Neural progenitor cell (in vitro differentiated cells): ENCODE results near the gene MIF. TPM values are rescaled to one million over a fixed set of nuclear protein-coding genes. Genes with fewer than 3 reads are reported as not detected.

Experiments
- DNase-seq: peaks from one replicate; pipeline ENCODE4 v3.0.0-alpha.2; 2016; ENCODE audit warnings: low spot score
- H2AFZ ChIP-seq: fragments of 200-600 bp; sonication (generic); replicated peaks from 2 replicates; pipeline ENCODE4 v1.6.1; 2016; ENCODE audit warnings: antibody characterized with exemption
- H3F3A ChIP-seq: fragments of 200-600 bp; sonication (generic); 2 replicates; pipeline ENCODE4 v1.6.1; 2016; ENCODE audit warnings: antibody characterized with exemption, low read depth
- H3K27ac ChIP-seq: fragments of 200-600 bp; sonication (generic); 2 replicates; pipeline ENCODE4 v1.5.1; 2016; ENCODE audit warnings: mild to moderate bottlenecking
- H3K27me3 ChIP-seq: fragments of 200-600 bp; sonication (generic); 2 replicates; pipeline ENCODE4 v1.6.1; 2016; ENCODE audit warnings: mild to moderate bottlenecking, moderate library complexity
- H3K36me3 ChIP-seq: fragments of 200-600 bp; sonication (generic); 2 replicates; pipeline ENCODE4 v1.5.1; 2016
- H3K4me1 ChIP-seq: fragments of 200-600 bp; sonication (generic); 2 replicates; pipeline ENCODE4 v1.6.1; 2016; ENCODE audit warnings: mixed run types
- H3K4me2 ChIP-seq: fragments of 200-600 bp; sonication (generic); 2 replicates; pipeline ENCODE4 v1.6.1; 2016
- H3K4me3 ChIP-seq: fragments of 200-600 bp; sonication (generic); 2 replicates; pipeline ENCODE4 v1.5.1; 2016
- H3K79me2 ChIP-seq: fragments of 200-600 bp; sonication (generic); 2 replicates; pipeline ENCODE4 v1.6.1; 2016; ENCODE audit warnings: low read depth
- H3K9ac ChIP-seq: fragments of 200-600 bp; sonication (generic); 2 replicates; pipeline ENCODE4 v1.6.1; 2016
- H3K9me3 ChIP-seq: fragments of 200-600 bp; sonication (generic); 2 replicates; pipeline ENCODE4 v1.5.1; 2016; ENCODE audit warnings: low read depth
- H4K20me1 ChIP-seq: fragments of 200-600 bp; sonication (generic); 2 replicates; pipeline ENCODE4 v1.6.1; 2016; ENCODE audit warnings: low read depth
- H3K27ac Mint-ChIP-seq: 3 replicates; pipeline ENCODE4 v1.8.0; 2021; ENCODE audit warnings: mixed read lengths
- H3K27me3 Mint-ChIP-seq: 2 replicates; pipeline ENCODE4 v1.8.0; 2022; ENCODE audit warnings: low read depth, mild to moderate bottlenecking, inconsistent platforms, moderate library complexity, mixed read lengths; ENCODE audit not compliant: insufficient read depth
- H3K36me3 Mint-ChIP-seq: 3 replicates; pipeline ENCODE4 v1.8.0; 2021; ENCODE audit warnings: mixed read lengths
- H3K4me1 Mint-ChIP-seq: 3 replicates; pipeline ENCODE4 v1.8.0; 2021; ENCODE audit warnings: mixed read lengths
- H3K4me3 Mint-ChIP-seq: 3 replicates; pipeline ENCODE4 v1.8.0; 2021; ENCODE audit warnings: mild to moderate bottlenecking, moderate library complexity, mixed read lengths
- H3K9me3 Mint-ChIP-seq: 3 replicates; pipeline ENCODE4 v1.8.0; 2020; ENCODE audit warnings: mixed read lengths
- EZH2 ChIP-seq: fragments of 200-600 bp; sonication (generic); IDR thresholded peaks from 2 replicates; pipeline ENCODE4 v1.6.1; 2017; ENCODE audit warnings: antibody characterized with exemption, mild to moderate bottlenecking, moderate library complexity
- EZH2phosphoT487 ChIP-seq: fragments of 200-600 bp; sonication (generic); IDR thresholded peaks from 2 replicates; pipeline ENCODE4 v1.6.1; 2017; ENCODE audit warnings: antibody characterized with exemption
- total RNA-seq: library from RNA; depleted of rRNA; stranded (reverse); fragments of >200 nt; gene quantifications from 2 replicates; pipeline ENCODE4 v1.2.3, GENCODE V29; 2015; ENCODE audit warnings: low replicate concordance
- TF ChIP-seq, protein P1 (sequence below): fragments of 200-600 bp; sonication (generic); IDR thresholded peaks from 2 replicates; pipeline ENCODE4 v1.5.1; 2017; ENCODE audit warnings: antibody characterized with exemption, mild to moderate bottlenecking

The MIF gene
- total RNA-seq, 1 donor from 2014 or later = 132 TPM

DNA sequence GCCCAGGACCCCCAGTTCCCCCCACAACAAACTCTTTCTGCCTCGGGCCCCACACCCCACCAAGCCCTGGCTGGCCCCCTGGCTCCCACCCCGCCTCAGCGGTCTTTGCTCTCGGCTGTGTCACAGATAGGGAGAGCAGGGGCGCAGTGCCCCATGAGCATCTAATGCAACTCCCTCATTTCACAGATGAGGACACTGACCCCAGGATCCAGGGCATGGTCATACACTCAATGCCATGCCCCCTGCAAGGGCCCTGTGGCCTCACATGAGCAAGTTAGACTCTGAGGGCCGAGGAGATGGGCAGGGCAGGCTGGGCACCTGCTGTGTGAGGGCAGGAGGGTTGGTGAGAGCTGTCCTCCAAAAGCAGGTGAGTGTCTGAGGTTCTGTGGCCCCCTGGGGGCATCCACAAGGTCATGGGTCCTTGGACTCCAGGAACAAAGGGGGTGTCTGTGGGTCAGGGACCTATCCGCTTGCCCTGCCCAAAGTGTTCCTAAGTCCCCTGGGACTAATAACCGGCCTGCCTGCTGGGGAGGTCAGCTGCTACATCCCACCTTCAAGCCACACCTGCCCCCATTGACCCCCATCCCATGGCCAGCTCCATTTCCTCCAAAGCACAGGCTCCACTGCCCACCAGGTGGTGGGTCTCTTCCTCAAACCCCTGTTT, 2.5 kb downstream of the MIF start:
- Mint-ChIP-seq H3K27ac (no peak overlapping the region), H3K36me3 (peaks cover 31% of the 10 kb centered on the region), H3K9me3 (peaks cover 3% of the 10 kb centered on the region), H3K27me3 (peaks cover 11% of the 10 kb centered on the region), H3K4me3 (peak overlapping the region; percentile 69), H3K4me1 (peaks cover 34% of the 10 kb centered on the region)
- peaks cover 19% of the 10 kb centered on the region for H3K4me1 ChIP-seq
- no peak overlapping the region for H3K9ac ChIP-seq
- no peak overlapping the region for H3K27ac ChIP-seq
- TF ChIP-seq EZH2 (no peak), EZH2phosphoT487 (no peak)
- TF ChIP-seq, protein P1, sequence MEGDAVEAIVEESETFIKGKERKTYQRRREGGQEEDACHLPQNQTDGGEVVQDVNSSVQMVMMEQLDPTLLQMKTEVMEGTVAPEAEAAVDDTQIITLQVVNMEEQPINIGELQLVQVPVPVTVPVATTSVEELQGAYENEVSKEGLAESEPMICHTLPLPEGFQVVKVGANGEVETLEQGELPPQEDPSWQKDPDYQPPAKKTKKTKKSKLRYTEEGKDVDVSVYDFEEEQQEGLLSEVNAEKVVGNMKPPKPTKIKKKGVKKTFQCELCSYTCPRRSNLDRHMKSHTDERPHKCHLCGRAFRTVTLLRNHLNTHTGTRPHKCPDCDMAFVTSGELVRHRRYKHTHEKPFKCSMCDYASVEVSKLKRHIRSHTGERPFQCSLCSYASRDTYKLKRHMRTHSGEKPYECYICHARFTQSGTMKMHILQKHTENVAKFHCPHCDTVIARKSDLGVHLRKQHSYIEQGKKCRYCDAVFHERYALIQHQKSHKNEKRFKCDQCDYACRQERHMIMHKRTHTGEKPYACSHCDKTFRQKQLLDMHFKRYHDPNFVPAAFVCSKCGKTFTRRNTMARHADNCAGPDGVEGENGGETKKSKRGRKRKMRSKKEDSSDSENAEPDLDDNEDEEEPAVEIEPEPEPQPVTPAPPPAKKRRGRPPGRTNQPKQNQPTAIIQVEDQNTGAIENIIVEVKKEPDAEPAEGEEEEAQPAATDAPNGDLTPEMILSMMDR = no peak
- H4K20me1 ChIP-seq = peaks cover 37% of the 10 kb centered on the region
- no peaks in the 10 kb centered on the region for H3K36me3 ChIP-seq
- H3K27me3 ChIP-seq = no peaks in the 10 kb centered on the region
- no peak overlapping the region for H3K4me3 ChIP-seq
- no peak overlapping the region for H2AFZ ChIP-seq
- H3K9me3 ChIP-seq = no peaks in the 10 kb centered on the region
- peaks cover 27% of the 10 kb centered on the region for H3K79me2 ChIP-seq
- DNase-seq = no peak
- no peak overlapping the region for H3K4me2 ChIP-seq
- peaks cover 58% of the 10 kb centered on the region for H3F3A ChIP-seq

DNA sequence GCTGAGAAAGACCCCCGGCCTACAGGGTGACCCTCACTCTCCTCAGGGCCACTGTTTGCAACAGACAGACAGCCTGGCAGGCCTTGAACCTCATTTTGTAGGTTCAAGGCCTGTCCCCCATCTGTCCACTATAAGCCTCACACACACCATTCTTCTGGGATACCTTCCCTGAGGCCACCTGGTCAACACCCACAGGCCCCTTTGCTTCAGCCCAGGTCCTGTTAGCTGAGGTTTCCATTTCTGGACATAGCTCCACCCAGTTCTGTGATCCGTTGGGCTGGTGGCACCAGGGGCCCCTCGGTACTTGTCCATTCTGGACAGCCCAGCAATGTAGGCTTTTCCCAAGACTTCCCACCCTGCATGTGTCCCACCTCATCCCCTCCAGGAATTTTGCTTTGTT, 3.1 kb downstream of the MIF start:
- Mint-ChIP-seq H3K4me3 (peak overlapping the region; percentile 69), H3K4me1 (peaks cover 32% of the 10 kb centered on the region), H3K9me3 (peaks cover 2% of the 10 kb centered on the region), H3K27ac (no peak overlapping the region), H3K36me3 (peaks cover 29% of the 10 kb centered on the region), H3K27me3 (peaks cover 8% of the 10 kb centered on the region)
- H3K9me3 ChIP-seq = no peaks in the 10 kb centered on the region
- H3K4me2 ChIP-seq = no peak overlapping the region
- DNase-seq = no peak
- H3K27ac ChIP-seq = no peak overlapping the region
- H3K79me2 ChIP-seq = peaks cover 27% of the 10 kb centered on the region
- no peak overlapping the region for H3K4me3 ChIP-seq
- H4K20me1 ChIP-seq = peaks cover 37% of the 10 kb centered on the region
- H3K9ac ChIP-seq = no peak overlapping the region
- H3K36me3 ChIP-seq = no peaks in the 10 kb centered on the region
- H3F3A ChIP-seq = peaks cover 58% of the 10 kb centered on the region
- H3K27me3 ChIP-seq = no peaks in the 10 kb centered on the region
- peaks cover 19% of the 10 kb centered on the region for H3K4me1 ChIP-seq
- TF ChIP-seq EZH2 (no peak), EZH2phosphoT487 (no peak)
- TF ChIP-seq, protein P1 = no peak
- no peak overlapping the region for H2AFZ ChIP-seq

DNA sequence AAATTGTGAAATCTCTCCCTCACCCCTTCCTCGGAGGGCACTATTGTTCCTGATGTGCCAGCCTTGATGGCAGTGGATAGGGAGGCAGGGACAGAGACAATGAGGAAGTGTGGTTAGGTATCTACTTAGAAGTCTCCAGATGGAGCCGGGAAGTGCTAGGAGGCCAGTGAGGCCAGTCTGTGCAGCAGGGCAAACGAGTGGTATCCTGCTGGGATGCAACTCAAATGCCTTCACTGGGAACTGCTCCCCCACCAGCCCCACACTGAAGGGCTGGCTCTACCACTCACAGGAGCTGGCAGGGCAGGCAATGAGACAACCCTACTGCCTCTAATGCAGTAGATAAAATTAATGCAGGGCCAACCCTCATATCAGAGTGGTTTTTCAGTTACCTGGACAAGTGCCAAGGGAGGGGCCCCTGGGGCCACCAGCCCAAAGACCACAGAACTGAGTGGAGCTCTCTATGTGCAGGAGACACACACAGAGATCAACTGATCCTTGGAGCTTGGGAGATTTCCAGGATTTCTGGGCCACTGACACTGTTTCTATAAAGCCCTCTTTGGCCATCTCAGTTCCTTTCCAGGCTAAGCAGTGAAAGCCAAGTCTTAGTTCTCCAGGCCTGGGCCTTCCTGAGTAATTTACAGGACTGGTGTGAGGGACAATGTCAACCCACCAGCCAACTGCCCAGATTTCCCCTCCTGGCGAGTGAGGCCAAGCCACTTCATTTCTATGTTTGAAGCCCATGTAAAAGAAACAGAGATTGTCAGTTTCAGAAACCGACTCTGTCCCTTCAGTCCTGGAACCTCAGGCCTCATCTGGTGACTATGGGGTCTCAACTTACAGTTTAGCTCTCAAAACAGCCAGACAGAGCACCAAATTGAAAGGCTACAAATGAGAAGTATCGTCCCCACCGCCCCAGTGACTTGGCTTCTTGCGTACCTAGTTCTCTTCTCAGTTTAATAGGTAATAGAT, 4.1 kb downstream of the MIF start:
- Mint-ChIP-seq H3K27ac (peak overlapping the region; percentile 2), H3K36me3 (peaks cover 29% of the 10 kb centered on the region), H3K9me3 (no peaks in the 10 kb centered on the region), H3K4me1 (peaks cover 26% of the 10 kb centered on the region), H3K27me3 (peaks cover 5% of the 10 kb centered on the region), H3K4me3 (peak overlapping the region; percentile 57)
- Histone ChIP-seq H3K4me1 (peaks cover 17% of the 10 kb centered on the region), H3K27ac (peak overlapping the region; percentile 72), H3K9ac (no peak overlapping the region), H3K36me3 (no peaks in the 10 kb centered on the region), H3K27me3 (no peaks in the 10 kb centered on the region), H3K4me3 (no peak overlapping the region), H4K20me1 (peaks cover 37% of the 10 kb centered on the region), H3K79me2 (peaks cover 27% of the 10 kb centered on the region), H3K4me2 (no peak overlapping the region), H3F3A (peaks cover 51% of the 10 kb centered on the region), H2AFZ (no peak overlapping the region), H3K9me3 (no peaks in the 10 kb centered on the region)
- no peak for DNase-seq
- TF ChIP-seq EZH2phosphoT487 (no peak), EZH2 (no peak)
- TF ChIP-seq, protein P1 = no peak
